Measurements from ENCODE around the gene EIF3B.
"Not testable (repeated sequence)": the region's sequence is repeated elsewhere in the genome, so short reads cannot be mapped to it uniquely, and the experiment has no call there.

The EIF3B gene

DNA sequence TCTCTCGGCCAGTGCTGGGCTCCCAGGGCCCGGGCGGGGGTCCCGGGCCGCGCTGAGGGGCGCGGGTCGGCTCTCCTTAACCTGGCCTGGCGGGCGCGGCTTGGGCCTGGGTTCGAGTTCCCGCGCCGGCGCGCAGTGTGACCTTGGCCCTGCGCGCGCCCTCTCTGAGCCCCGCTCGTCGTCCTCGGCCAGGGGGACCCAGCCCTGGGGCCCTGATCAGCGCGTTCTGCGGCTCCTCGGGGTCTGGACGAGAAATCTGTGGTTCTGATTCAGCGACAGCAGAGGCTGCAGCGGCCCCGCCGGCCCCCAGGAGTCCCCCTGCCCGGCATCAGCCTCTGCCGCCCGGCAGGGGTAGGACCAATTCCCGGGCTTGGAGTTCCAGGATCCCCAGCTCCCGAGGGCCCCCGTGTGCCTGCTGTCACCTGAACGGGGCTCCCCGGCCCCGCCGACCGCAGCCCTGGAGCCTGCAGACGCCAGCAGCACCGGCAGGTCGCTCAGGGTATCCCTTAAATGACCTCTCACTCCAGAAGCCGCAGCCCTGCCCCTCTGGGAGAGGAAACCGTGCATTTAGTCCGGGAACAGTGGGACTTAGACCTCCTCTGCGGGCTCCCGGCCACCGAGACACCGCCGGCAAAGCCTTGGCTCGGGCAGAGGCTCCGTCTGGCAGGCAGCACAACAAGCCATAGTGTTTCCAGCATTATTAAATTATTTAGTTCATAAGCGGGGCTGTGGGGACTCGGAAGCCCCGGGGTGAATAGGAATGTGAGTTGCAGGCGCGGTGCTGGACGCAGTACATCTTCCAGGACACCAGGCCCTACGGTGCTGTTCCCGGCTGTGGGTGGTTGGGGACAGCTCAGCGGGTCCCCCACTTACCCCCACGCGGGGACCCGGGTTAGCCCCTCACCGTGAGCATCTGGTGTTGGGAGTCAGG lies 49.4 kb downstream of the EIF3B start:
- DNase-seq, result peak; percentile 22

GRCh38 chr7:2404714-2405119 lies 50.1 kb downstream of the EIF3B start:
- DNase-seq, result no peak

DNA sequence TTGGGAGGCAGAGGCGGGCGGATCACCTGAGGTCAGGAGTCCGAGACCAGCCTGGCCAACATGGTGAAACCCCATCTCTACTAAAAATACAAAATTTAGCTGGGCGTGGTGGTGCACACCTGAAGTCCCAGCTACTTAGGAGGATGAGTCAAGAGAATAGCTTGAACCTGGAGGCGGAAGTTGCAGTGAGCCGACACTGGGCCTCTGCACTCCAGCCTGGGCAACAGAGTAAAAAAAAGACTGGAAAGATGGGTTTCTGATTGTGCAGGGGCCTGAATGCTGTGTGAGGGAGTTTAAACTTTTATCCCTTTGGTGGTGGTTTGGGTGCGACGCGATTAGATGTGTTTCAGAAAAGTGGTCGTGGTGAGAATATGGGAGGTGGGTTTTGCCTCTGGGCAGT lies 50.6 kb downstream of the EIF3B start:
- no peak for DNase-seq

DNA sequence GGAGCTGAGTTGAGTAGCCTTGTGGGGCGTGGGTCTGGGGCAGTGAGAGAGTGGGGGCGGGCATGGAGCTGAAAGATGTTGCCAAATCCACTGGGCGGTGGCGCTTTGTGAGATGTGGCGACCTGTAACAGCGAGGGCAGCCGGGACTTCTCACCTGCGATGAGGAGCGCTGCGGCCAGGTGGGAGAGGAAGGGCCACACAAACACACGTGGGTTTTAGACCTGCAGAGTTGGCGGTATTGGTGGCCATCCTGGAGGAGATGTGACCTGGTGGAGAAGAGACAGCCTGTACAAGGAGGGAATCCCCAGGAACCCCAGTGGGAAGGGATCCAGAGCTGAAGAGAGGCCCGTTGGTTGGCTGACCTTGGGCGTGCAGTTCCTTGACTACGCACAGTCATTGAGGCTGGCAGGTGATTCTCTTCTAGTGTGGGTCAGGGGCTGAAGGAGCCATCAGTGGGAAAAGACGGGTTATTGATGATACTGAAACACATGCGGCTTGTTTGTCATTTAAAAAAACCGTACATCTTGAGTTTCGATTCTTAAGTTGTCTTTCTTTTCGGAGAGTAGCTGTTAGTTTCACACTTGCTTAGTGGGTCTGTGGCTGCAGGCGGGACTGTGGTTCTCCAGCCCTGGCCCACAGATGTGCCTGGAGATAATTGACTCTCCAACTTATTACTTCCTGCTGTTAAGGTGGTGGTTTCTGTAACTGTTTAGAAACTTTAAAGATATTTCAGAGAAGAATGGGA lies 51.1 kb downstream of the EIF3B start:
- peak; percentile 65 for DNase-seq

GRCh38 chr7:2409745-2410414 lies 55.3 kb downstream of the EIF3B start:
- DNase-seq, result no peak

GRCh38 chr7:2411049-2411448 lies 56.4 kb downstream of the EIF3B start:
- no peak for DNase-seq

DNA sequence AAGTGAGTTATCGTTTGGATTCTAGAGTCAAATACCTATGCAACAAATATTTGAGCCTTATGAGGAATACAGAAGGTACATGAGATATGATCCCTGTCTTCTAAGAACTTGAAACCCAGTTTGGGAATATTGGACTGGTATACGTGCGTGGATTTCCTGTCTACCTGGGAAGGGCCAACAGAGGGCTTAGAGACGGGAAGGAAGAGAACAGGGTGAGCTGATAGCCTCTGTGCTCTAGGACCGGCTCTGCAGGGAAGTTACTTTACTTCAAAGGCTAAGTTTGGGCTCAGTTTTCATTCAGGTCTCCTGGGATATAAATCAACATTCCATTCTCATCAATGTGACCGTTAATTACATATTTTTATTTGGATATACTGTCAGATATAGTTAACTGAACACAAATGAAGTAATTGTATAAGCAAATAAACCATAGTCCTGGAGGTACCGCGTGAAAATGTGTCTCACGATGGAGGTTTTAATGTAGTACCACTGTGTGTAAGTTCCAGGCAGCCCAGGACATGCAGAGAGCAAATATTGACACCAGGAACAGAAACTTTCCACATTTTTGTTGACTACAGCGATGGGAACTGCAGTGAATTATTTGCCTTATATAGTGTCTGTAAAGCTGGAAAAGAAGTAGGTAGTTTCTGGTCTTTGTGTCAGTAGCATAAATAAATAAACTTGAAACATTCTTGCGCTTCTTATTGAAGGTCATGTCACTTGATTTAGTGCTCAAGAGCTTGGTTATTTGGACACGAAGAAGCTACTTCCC lies 57.4 kb downstream of the EIF3B start:
- DNase-seq, result no peak

GRCh38 chr7:2412587-2413201 lies 58.1 kb downstream of the EIF3B start:
- DNase-seq, result no peak

DNA sequence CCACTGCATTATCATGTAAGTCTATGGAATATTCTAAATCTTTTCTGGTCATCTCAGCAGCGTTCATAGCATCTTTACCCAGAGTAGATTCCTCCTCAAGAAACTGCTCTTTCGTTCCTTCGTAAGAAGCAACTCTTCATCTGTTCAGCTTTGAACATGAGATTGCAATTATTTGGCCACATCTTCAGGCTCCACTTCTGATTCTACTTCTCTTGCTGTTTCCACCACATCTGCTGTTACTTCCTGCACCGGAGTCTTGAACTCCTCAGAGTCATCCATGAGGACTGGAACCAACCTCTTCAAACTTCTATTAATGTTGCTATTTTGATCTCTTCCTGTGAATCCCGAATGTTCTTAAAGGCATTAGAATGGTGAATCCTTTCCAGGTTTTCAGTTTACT lies 61.4 kb downstream of the EIF3B start:
- no peak for DNase-seq

DNA sequence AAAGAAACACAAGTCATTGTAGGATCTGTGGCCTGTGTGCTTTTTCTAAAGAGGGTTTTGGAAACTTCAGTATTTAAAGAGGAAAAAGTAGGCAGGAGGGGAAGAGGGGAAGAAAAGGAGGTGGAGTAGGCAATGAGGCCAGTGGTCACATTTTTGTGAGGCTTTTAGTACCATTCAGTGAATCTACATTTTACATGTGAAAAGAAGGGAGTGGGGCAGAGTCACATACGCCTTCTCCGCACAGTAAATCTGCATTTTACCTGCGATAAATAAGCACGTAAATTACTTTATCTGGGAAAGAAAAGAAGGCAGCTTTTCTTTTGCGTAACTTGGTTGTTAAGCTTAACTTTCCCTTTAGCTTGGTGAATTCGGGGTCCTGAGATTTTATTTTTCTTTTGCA lies 62.0 kb downstream of the EIF3B start:
- no peak for DNase-seq

DNA sequence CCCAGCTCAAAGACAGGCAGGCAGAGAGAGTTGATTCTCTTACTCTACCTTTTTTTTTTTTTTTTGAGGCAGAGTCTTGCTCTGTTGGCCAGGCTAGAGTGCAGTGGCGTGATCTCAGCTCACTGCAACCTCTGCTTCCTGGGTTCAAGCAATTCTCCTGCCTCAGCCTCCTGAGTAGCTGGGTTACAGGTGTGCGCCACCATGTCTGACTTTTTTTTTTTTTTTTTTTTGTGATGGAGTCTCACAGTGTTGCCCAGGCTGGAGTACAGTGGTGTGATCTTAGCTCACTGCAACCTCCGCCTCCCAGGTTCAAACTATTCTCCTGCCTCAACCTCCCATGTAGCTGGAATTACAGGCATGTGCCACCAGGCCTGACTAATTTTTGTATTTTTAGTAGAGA lies 62.6 kb downstream of the EIF3B start:
- not testable (repeated sequence) for DNase-seq

GRCh38 chr7:2417981-2418481 lies 63.4 kb downstream of the EIF3B start:
- peak; percentile 55 for DNase-seq

- DNase-seq, result no peak
These were observed 65.7 kb downstream of the EIF3B start for GRCh38 chr7:2420216-2420933.

GRCh38 chr7:2421943-2422310 lies 67.3 kb downstream of the EIF3B start:
- DNase-seq, result no peak

GRCh38 chr7:2425749-2426148 lies 71.1 kb downstream of the EIF3B start:
- DNase-seq, result no peak
